Panc1 (cell line): ENCODE data around the gene EIPR1. TPM values are rescaled to one million over a fixed set of nuclear protein-coding genes. Genes with fewer than 3 reads are reported as not detected.

Experiments used
- ATAC-seq: fragments of 200-7000 bp; cut with Tn5 transposase; 2 replicates; pipeline ENCODE4 v1.9.1; 2020; ENCODE audit warnings: mild to moderate bottlenecking, moderate library complexity
- BruUV-seq: library from RNA; stranded (reverse); fragments of 400-500 nt; replicated peaks from 2 replicates; lab custom pipeline; 2021; lab: Mats Ljungman, UMichigan
- CTCF ChIA-PET: fragments of 300-600 bp; sonication (Branson Sonifier 250); formaldehyde crosslinking; loops from one replicate; lab custom pipeline; 2022; ENCODE audit warnings: antibody characterized with exemption; lab: Charles Lee
- POLR2A ChIA-PET: fragments of 300-600 bp; sonication (Branson Sonifier 250); formaldehyde crosslinking; loops from one replicate; lab custom pipeline; 2022; ENCODE audit warnings: antibody characterized with exemption; lab: Charles Lee
- DNase-seq: peaks from one replicate; pipeline ENCODE4 v3.0.0-alpha.2; 2010; ENCODE audit warnings: low read depth, low spot score
- H3K27ac ChIP-seq: 2 replicates; pipeline ENCODE4 v1.5.1; 2011; ENCODE audit warnings: mild to moderate bottlenecking, low read length, inconsistent platforms
- H3K27me3 ChIP-seq: fragments of 200-500 bp; sonication (Bioruptor generic); 2 replicates; pipeline ENCODE4 v1.6.0; 2014; ENCODE audit warnings: low read length, inconsistent platforms; ENCODE audit not compliant: control insufficient read depth, insufficient read depth
- H3K36me3 ChIP-seq: fragments of 200-500 bp; sonication (Bioruptor generic); 2 replicates; pipeline ENCODE4 v1.5.1; 2014; ENCODE audit warnings: inconsistent platforms, mild to moderate bottlenecking, low read length, moderate library complexity; ENCODE audit not compliant: control insufficient read depth, insufficient read depth
- H3K4me1 ChIP-seq: 2 replicates; pipeline ENCODE4 v1.5.1; 2011; ENCODE audit warnings: inconsistent platforms, mild to moderate bottlenecking, low read length, moderate library complexity; ENCODE audit not compliant: control insufficient read depth, insufficient read depth
- H3K4me3 ChIP-seq, 2 experiments: 2 replicates each; pipeline ENCODE4 v1.5.1; 2011 to 2012; ENCODE audit warnings: low read depth in 2 of 2, low read length in 2 of 2, mild to moderate bottlenecking in 2 of 2, inconsistent platforms in 1 of 2, moderate library complexity in 1 of 2
- H3K9me3 ChIP-seq: fragments of 200-500 bp; sonication (Bioruptor generic); 2 replicates; pipeline ENCODE4 v1.5.1; 2014; ENCODE audit warnings: low read depth, mild to moderate bottlenecking, inconsistent platforms, low read length, moderate library complexity; ENCODE audit not compliant: control insufficient read depth, insufficient read depth
- CTCF ChIP-seq: fragments of 450-650 bp; IDR thresholded peaks from 2 replicates; pipeline ENCODE4 v1.5.1; 2017; ENCODE audit warnings: mild to moderate bottlenecking
- POLR2AphosphoS5 ChIP-seq: IDR thresholded peaks from 2 replicates; pipeline ENCODE4 v1.6.1; 2012; ENCODE audit warnings: mild to moderate bottlenecking, low read depth, low read length, moderate library complexity
- REST ChIP-seq, 2 experiments: IDR thresholded peaks; 2 replicates each; pipeline ENCODE4 v1.6.1; 2011 to 2012; ENCODE audit warnings: low read depth in 2 of 2, control low read depth in 1 of 2, low read length in 1 of 2, mild to moderate bottlenecking in 1 of 2, moderate library complexity in 1 of 2; ENCODE audit not compliant: insufficient read depth in 1 of 2
- SIN3A ChIP-seq: IDR thresholded peaks from 2 replicates; pipeline ENCODE4 v1.6.1; 2012; ENCODE audit warnings: low read depth, mild to moderate bottlenecking, low read length, moderate library complexity, borderline replicate concordance; ENCODE audit not compliant: insufficient read depth
- TCF7L2 ChIP-seq: IDR thresholded peaks from 2 replicates; pipeline ENCODE4 v1.6.1; 2011; ENCODE audit warnings: mild to moderate bottlenecking, low read depth, low read length, inconsistent platforms
- in situ Hi-C: cut with HindIII; loops from 2 replicates; pipeline ENCODE4 v1.10.0; 2016; ENCODE audit warnings: low sequenced_read_pairs, low pct_unique_long_range_greater_than_20kb
- intact Hi-C: fragments of 100-400 bp; cut with micrococcal nuclease; formaldehyde crosslinking; loops from one replicate; pipeline ENCODE4 v1.10.0; 2022; ENCODE audit not compliant: unreplicated experiment
- total RNA-seq: library from RNA; stranded (reverse); gene quantifications from one replicate; pipeline ENCODE4 v1.2.1, GENCODE V29; 2021; ENCODE audit not compliant: unreplicated experiment

Gene EIPR1
- total RNA-seq, 1 experiment from 2014 or later: 26.7 TPM

GRCh38 chr2:3356799-3357198 is 20.8 kb downstream of the EIPR1 start:
- Histone ChIP-seq H3K36me3 (no peaks in the 10 kb centered on the region), H3K4me1 (no peaks in the 10 kb centered on the region), H3K4me3 (no peak overlapping the region), H3K27me3 (no peaks in the 10 kb centered on the region), H3K9me3 (no peaks in the 10 kb centered on the region), H3K27ac (no peak overlapping the region)
- BruUV-seq: no TSS peak
- CTCF ChIA-PET: no interaction called here
- TF ChIP-seq CTCF: no peak
- TF ChIP-seq REST (IDR thresholded peaks at IDR 0.05; ENCODE audit: insufficient read depth in 1 of 2, low read depth in 2 of 2, low read length in 1 of 2): no peak
- no peak for TF ChIP-seq TCF7L2
- no peak for TF ChIP-seq POLR2AphosphoS5
- TF ChIP-seq SIN3A: no peak
- no peak for DNase-seq
- intact Hi-C loops: no loop called here
- POLR2A ChIA-PET: no interaction called here
- in situ Hi-C loops: no loop called here
- no peak for ATAC-seq

- POLR2A ChIA-PET: interaction anchor here (0.7 kb wide), 1 partner anchor 22 kb away, joined by 3 read pairs; no protein-coding TSS in a partner anchor
- CTCF ChIA-PET: no interaction called here
- in situ Hi-C loops: no loop called here
- intact Hi-C loops: no loop called here
- Histone ChIP-seq H3K27ac (no peak overlapping the region), H3K4me1 (no peaks in the 10 kb centered on the region), H3K36me3 (no peaks in the 10 kb centered on the region), H3K9me3 (no peaks in the 10 kb centered on the region), H3K4me3 (no peak overlapping the region), H3K27me3 (no peaks in the 10 kb centered on the region)
- TF ChIP-seq TCF7L2 (no peak), REST (IDR thresholded peaks at IDR 0.05; ENCODE audit: insufficient read depth in 1 of 2, low read depth in 2 of 2, low read length in 1 of 2) (no peak), POLR2AphosphoS5 (no peak), CTCF (no peak), SIN3A (no peak)
- no TSS peak for BruUV-seq
- ATAC-seq (no peak), DNase-seq (no peak)
Measured at GRCh38 chr2:3355951-3356569, 21.6 kb downstream of the EIPR1 start.
